ENCODE data around the gene TM4SF1. TPM values are rescaled to one million over a fixed set of nuclear protein-coding genes. Genes with fewer than 3 reads are reported as not detected.

The TM4SF1 gene
- total RNA-seq, 1 donor from 2014 or later, result 28.9 TPM

DNA sequence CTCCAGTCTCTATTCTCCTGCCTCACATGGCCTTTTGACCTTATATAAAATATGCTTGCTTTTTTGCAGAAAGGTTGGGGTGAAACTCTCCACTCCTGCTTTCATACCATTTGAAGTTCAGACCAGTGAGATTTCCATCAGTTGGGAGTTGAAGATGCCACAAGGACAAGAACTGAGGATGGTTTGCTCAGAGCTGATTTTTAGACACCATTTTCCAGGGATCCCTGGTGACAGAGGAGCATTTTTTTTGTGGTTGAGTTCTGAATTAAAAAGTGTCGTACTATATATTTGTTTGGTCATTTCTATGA, 8.8 kb upstream of the TM4SF1 start:
- Histone ChIP-seq H3K36me3 (ENCODE audit: insufficient read depth, low read length) (no peaks in the 10 kb centered on the region), H3K4me3 (ENCODE audit: insufficient read depth, low read depth, low read length) (peak overlapping the region; percentile 13), H3K27ac (ENCODE audit: low read depth, low read length) (peak overlapping the region; percentile 99), H2AFZ (ENCODE audit: low read depth, low read length) (no peak overlapping the region), H3K79me2 (ENCODE audit: insufficient read depth, low read length) (no peaks in the 10 kb centered on the region), H3K9me3 (ENCODE audit: insufficient read depth, low read depth, low read length) (no peaks in the 10 kb centered on the region), H4K20me1 (ENCODE audit: insufficient read depth, low read length) (no peaks in the 10 kb centered on the region), H3K27me3 (ENCODE audit: insufficient read depth, low read length) (no peaks in the 10 kb centered on the region), H3K4me2 (ENCODE audit: low read length) (peak overlapping the region; percentile 81), H3K9ac (ENCODE audit: low read length) (peak overlapping the region; percentile 90), H3K4me1 (ENCODE audit: insufficient read depth, low read length) (peaks cover 63% of the 10 kb centered on the region)
- DNase-seq (ENCODE audit: low read depth), result no peak
- Mint-ChIP-seq H3K4me3 (ENCODE audit: unreplicated experiment) (peak overlapping the region; percentile 40), H3K36me3 (ENCODE audit: low read depth, unreplicated experiment) (no peaks in the 10 kb centered on the region), H3K27me3 (ENCODE audit: low read depth, unreplicated experiment) (no peaks in the 10 kb centered on the region), H3K4me1 (ENCODE audit: low read depth, unreplicated experiment) (peaks cover 57% of the 10 kb centered on the region), H3K27ac (ENCODE audit: unreplicated experiment) (peak overlapping the region; percentile 100), H3K9me3 (ENCODE audit: unreplicated experiment) (no peaks in the 10 kb centered on the region)
- FAIRE-seq, result no peak
- TF ChIP-seq EZH2 (IDR thresholded peaks at IDR 0.05; ENCODE audit: insufficient read depth, low read length), result no peak
- no peak for TF ChIP-seq CTCF (IDR thresholded peaks at IDR 0.05; ENCODE audit: insufficient read depth, low read depth, low read length)

DNA sequence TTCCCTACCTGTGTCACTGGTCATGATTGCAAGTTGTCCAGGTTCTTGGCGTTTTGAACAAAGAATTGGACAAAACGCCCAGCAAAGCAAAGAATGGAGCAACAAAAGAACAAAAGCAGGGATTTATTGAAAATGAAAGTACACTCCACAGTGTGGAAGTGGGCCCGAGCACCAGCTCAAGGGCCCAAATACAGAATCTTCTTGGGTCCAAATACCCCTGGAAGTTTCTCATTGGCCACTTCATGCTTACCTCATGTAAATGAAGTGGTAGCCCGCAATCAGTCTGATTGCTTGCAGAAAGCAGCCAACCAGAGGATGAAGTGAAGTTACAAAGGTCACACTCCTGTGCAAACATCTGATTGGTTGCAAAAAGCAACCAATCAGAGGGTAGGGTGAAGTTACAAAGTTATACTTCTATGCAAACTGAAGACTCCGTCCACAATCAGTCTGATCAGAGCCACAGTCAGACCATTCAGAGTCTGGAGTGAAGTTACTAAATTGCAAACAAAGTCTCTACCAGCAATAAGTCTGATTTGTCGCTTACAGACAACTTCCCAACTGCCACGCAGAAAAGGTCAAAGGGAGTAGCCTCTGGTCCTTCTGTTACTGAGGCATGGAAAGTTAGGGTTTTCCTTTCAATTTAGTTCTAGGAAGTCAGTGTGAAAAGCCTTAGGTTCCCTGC, 8.3 kb upstream of the TM4SF1 start:
- H4K20me1 ChIP-seq (ENCODE audit: insufficient read depth, low read length), result no peaks in the 10 kb centered on the region
- H3K4me3 ChIP-seq (ENCODE audit: insufficient read depth, low read depth, low read length), result peak overlapping the region; percentile 13
- no peaks in the 10 kb centered on the region for H3K27me3 ChIP-seq (ENCODE audit: insufficient read depth, low read length)
- Mint-ChIP-seq H3K4me3 (ENCODE audit: unreplicated experiment) (peak overlapping the region; percentile 25), H3K36me3 (ENCODE audit: low read depth, unreplicated experiment) (no peaks in the 10 kb centered on the region), H3K9me3 (ENCODE audit: unreplicated experiment) (no peaks in the 10 kb centered on the region), H3K27me3 (ENCODE audit: low read depth, unreplicated experiment) (no peaks in the 10 kb centered on the region), H3K27ac (ENCODE audit: unreplicated experiment) (peak overlapping the region; percentile 100), H3K4me1 (ENCODE audit: low read depth, unreplicated experiment) (peaks cover 54% of the 10 kb centered on the region)
- H2AFZ ChIP-seq (ENCODE audit: low read depth, low read length), result no peak overlapping the region
- H3K79me2 ChIP-seq (ENCODE audit: insufficient read depth, low read length), result no peaks in the 10 kb centered on the region
- DNase-seq (ENCODE audit: low read depth), result no peak
- H3K36me3 ChIP-seq (ENCODE audit: insufficient read depth, low read length), result no peaks in the 10 kb centered on the region
- peak overlapping the region; percentile 99 for H3K27ac ChIP-seq (ENCODE audit: low read depth, low read length)
- H3K4me2 ChIP-seq (ENCODE audit: low read length), result peak overlapping the region; percentile 81
- TF ChIP-seq CTCF (IDR thresholded peaks at IDR 0.05; ENCODE audit: insufficient read depth, low read depth, low read length) (no peak), EZH2 (IDR thresholded peaks at IDR 0.05; ENCODE audit: insufficient read depth, low read length) (no peak)
- peaks cover 58% of the 10 kb centered on the region for H3K4me1 ChIP-seq (ENCODE audit: insufficient read depth, low read length)
- H3K9me3 ChIP-seq (ENCODE audit: insufficient read depth, low read depth, low read length), result no peaks in the 10 kb centered on the region
- H3K9ac ChIP-seq (ENCODE audit: low read length), result peak overlapping the region; percentile 90
- FAIRE-seq, result no peak

DNA sequence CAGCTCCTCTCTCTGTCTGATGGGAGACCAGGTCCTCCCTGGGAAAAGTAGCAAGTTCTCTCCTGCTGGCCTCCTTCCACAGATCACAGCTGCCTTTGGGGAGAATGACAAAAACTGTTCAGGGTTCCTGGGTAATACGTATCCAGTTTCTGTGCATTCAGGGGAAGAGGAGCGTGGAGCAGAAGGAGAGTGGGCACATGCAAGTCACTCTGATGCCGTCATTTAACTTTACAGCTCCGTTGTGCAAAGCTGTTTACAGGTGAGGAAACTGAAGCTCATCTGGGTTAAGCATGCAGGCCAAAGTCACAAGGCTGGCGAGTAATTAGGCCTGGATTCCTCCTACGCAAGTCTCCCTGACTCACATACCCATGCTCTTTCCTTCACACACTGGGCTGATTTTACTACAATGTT, 7.5 kb upstream of the TM4SF1 start:
- Histone ChIP-seq H4K20me1 (ENCODE audit: insufficient read depth, low read length) (no peaks in the 10 kb centered on the region), H3K36me3 (ENCODE audit: insufficient read depth, low read length) (no peaks in the 10 kb centered on the region), H3K4me3 (ENCODE audit: insufficient read depth, low read depth, low read length) (no peak overlapping the region), H3K9ac (ENCODE audit: low read length) (peak overlapping the region; percentile 90), H3K4me1 (ENCODE audit: insufficient read depth, low read length) (peaks cover 57% of the 10 kb centered on the region), H2AFZ (ENCODE audit: low read depth, low read length) (no peak overlapping the region), H3K4me2 (ENCODE audit: low read length) (peak overlapping the region; percentile 81), H3K27me3 (ENCODE audit: insufficient read depth, low read length) (no peaks in the 10 kb centered on the region), H3K79me2 (ENCODE audit: insufficient read depth, low read length) (no peaks in the 10 kb centered on the region), H3K27ac (ENCODE audit: low read depth, low read length) (peak overlapping the region; percentile 99), H3K9me3 (ENCODE audit: insufficient read depth, low read depth, low read length) (no peaks in the 10 kb centered on the region)
- TF ChIP-seq CTCF (IDR thresholded peaks at IDR 0.05; ENCODE audit: insufficient read depth, low read depth, low read length) (no peak), EZH2 (IDR thresholded peaks at IDR 0.05; ENCODE audit: insufficient read depth, low read length) (no peak)
- Mint-ChIP-seq H3K4me3 (ENCODE audit: unreplicated experiment) (no peak overlapping the region), H3K27ac (ENCODE audit: unreplicated experiment) (peak overlapping the region; percentile 100), H3K9me3 (ENCODE audit: unreplicated experiment) (no peaks in the 10 kb centered on the region), H3K4me1 (ENCODE audit: low read depth, unreplicated experiment) (peaks cover 54% of the 10 kb centered on the region), H3K36me3 (ENCODE audit: low read depth, unreplicated experiment) (no peaks in the 10 kb centered on the region), H3K27me3 (ENCODE audit: low read depth, unreplicated experiment) (no peaks in the 10 kb centered on the region)
- DNase-seq (ENCODE audit: low read depth) (peak; percentile 99), FAIRE-seq (no peak)
